ENCODE results near the gene CCT7.
A peak's percentile ranks its signal among the peaks of the same experiment; 100 is the strongest.

CCT7 gene

GRCh38 chr2:73269686-73270465 is 35.8 kb downstream of the CCT7 start:
- no peak for DNase-seq

GRCh38 chr2:73272270-73272669 is 38.2 kb downstream of the CCT7 start:
- DNase-seq = no peak

GRCh38 chr2:73279852-73280251 is 45.7 kb downstream of the CCT7 start:
- no peak for DNase-seq

GRCh38 chr2:73281244-73281643 is 47.1 kb downstream of the CCT7 start:
- no peak for DNase-seq

GRCh38 chr2:73282924-73283544 is 48.9 kb downstream of the CCT7 start:
- no peak for DNase-seq

- DNase-seq = peak in 1 of 2 donors; percentile 10
Measured at GRCh38 chr2:73283545-73284295, 49.6 kb downstream of the CCT7 start.

DNA sequence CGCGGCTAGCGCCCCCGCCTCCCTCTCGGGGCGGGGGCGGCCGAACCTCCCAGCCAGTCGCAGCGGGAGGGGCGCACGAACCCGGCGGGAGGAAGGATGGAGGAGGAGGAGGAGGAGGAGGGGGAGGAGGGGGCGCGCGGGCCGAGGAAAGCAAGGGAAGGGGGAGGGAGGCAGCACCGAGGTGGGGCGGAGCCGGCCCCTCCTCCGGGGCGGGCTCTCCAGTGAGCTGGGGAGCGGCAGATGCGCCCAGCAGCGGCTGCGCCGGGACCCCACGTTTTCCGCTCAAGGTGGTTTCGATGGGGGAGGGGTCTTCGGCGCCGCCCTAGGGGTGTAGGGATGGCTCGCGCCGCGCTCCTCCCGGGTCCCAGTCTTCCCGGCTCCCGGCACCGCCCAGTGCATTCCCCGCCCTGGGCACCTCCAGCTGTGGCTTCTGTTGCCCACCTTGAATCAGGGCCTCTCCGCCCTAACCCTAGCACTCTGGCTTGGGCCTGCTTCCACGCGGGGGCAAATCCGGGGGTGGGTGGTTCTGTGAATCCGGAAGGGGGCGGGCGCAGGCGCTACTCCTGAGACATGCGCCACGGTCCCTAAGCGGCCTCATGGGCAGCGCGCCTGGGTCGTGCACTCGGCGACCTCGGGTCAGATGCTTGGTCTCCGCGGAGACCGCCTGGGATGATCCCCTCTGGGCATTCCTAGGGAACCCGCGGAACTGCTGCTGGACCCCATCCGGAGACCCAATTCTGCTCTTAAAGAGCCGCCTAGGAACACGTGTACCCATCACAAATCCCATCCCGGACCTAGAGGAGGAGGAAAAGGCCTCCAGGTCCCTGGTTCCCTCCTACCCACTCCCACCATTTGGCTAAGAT is 50.4 kb downstream of the CCT7 start, which contains the start of gene FBXO41:
TSS of gene FBXO41 (minus strand) at position 183 of the 863 bp plus-strand sequence. CDS start 14,848 bp downstream, outside the sequence.
- peak; percentile 55 to 75 for DNase-seq

GRCh38 chr2:73285159-73285739 is 51.1 kb downstream of the CCT7 start:
- DNase-seq = peak; percentile 26 to 54

- DNase-seq = no peak
Measured at GRCh38 chr2:73286134-73286655, 52.1 kb downstream of the CCT7 start.

- DNase-seq = no peak
Measured at GRCh38 chr2:73289304-73289703, 55.2 kb downstream of the CCT7 start.

GRCh38 chr2:73290049-73290839 is 56.1 kb downstream of the CCT7 start:
- peak; percentile 41 to 68 for DNase-seq

GRCh38 chr2:73291093-73291460 is 57.0 kb downstream of the CCT7 start:
- peak; percentile 40 to 62 for DNase-seq

DNA sequence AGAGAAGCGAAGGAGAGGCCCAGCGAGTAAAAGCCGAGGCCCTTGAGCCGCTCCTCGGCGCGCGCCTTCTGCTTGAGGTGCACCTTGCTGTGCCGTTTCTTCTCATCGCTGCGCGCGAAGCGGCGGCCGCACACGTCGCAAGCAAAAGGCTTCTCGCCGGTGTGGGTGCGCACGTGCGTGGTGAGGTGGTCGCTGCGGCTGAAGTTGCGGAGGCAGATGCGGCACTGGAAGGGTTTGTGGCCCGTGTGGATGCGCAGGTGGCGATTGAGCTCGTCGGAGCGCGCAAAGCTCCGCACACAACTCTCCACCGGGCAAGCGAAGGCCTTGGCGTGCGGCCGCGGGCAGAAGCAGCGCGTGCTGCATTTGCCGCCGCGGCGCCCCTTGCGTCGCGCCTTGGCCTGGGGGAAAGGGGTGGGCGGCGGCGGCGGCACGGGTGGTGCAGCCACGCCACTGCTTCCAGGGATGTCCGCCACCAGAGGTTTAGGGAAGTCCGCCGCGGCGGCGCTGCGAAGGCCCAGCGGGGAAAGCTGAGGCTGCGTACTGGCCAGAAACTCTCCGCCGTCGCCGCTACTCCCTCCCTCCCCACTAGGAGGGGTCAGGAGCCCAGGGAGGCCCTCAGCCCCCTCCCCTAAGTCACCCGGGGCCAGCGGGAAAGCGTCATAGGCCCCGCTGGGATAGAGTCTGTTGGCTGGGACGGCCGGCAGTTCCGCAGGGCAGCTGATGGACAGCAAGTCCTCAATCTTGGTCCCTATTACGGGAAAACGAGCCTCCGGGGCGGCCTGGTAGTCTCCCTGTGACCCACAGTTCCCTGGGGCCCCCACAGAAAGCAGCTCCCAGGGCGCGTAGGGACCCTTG is 57.6 kb downstream of the CCT7 start:
- DNase-seq = no peak

GRCh38 chr2:73292316-73292905 is 58.3 kb downstream of the CCT7 start:
- DNase-seq = no peak

- DNase-seq = peak in 1 of 2 donors; percentile 16
Measured at GRCh38 chr2:73292906-73293533, 58.9 kb downstream of the CCT7 start.

DNA sequence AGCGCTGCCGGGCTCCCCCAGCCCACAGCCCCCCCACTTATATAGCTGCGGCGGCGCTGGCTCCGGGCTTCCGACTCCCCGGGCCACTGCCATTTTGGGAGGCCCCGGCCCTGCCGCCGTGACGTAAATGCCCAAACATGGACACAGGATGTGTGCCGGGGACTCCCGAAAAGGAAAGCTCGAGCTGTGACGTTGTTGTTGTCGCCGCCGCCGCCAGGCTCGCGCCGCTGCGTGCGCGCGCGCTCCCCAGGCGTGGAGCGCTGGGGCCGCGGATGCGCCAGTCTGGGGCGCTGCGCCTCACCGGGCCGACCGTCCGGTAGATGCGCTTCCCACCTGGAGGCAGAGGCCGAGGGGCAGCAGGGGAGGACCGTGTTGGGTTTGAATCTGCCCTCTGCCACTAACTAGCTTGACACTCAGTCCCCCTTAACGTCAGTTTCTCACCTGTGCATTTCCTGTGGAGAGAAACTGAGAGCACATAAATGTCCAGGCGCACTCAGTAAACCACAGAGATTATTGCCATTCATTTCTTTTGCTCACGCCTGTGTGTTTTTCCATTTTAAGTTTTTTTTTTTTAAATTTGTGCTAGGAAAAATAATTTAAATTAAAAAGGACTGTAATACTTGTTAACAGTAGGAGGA is 59.5 kb downstream of the CCT7 start, which contains the start of gene EGR4:
TSS of gene EGR4 (minus strand) at position 15 of the 638 bp plus-strand sequence. CDS start 231 bp downstream, outside the sequence.
- DNase-seq = peak; percentile 91 to 95

DNA sequence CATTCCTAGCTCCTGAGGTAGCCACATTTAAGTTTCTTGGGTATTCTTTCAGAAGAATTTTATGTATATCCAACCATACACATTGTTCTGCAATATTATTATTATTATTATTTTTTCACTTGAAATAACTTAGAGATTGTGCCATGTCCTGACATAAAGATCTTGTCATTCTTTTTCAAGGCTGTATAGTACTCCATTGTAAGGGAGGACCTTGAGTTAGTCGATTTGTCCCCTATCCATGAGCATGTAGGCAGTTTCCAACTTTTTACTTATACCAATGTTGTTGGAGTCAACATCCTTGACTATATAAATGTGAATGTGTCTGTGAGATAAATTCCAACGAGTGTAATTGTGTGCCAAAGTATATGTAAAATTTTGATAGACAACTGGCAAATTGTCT is 60.1 kb downstream of the CCT7 start:
- no peak for DNase-seq

- no peak for DNase-seq
Measured at GRCh38 chr2:73295751-73296400, 61.8 kb downstream of the CCT7 start.
